ENCODE results near the gene EXD3.

- TF ChIP-seq, protein P1, sequence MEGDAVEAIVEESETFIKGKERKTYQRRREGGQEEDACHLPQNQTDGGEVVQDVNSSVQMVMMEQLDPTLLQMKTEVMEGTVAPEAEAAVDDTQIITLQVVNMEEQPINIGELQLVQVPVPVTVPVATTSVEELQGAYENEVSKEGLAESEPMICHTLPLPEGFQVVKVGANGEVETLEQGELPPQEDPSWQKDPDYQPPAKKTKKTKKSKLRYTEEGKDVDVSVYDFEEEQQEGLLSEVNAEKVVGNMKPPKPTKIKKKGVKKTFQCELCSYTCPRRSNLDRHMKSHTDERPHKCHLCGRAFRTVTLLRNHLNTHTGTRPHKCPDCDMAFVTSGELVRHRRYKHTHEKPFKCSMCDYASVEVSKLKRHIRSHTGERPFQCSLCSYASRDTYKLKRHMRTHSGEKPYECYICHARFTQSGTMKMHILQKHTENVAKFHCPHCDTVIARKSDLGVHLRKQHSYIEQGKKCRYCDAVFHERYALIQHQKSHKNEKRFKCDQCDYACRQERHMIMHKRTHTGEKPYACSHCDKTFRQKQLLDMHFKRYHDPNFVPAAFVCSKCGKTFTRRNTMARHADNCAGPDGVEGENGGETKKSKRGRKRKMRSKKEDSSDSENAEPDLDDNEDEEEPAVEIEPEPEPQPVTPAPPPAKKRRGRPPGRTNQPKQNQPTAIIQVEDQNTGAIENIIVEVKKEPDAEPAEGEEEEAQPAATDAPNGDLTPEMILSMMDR (IDR thresholded peaks at IDR 0.05) = no peak
- no peak for TF ChIP-seq POLR2A (IDR thresholded peaks at IDR 0.05)
These were observed 7.5 kb downstream of the EXD3 start for GRCh38 chr9:137415451-137415850.
